ENCODE measurements around the gene IRF4. TPM values are rescaled to one million over a fixed set of nuclear protein-coding genes. Genes with fewer than 3 reads are reported as not detected.

The IRF4 gene
- polyA plus RNA-seq, 1 experiment: not detected

DNA sequence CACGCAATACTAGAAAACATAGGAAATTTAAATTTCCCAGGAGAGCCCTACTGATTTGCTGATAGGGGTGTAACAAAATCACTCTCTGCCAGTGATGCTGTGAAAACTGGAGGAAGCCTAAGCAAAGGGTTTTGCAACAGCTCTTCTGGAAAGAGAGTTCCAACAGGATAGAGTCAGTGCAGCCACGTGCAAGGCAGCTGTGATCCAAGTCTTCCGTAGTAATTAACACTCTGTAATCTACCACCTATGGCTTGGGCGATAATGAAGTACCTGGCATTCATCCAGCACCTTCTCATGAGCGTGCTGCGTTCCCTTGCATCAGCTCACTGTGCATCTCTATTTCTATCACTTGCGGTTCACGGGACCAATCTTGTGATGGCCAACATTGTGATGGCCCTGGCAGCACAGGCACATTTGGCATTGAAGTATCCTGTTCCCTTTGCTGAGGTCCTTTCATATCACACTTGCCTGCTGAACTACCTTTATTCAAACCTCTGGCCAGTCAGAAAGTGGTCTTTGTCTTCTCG is 48.2 kb downstream of the IRF4 start:
- no peak for DNase-seq (ENCODE audit: low read depth, low spot score)
- no peaks in the 10 kb centered on the region for H3K27me3 ChIP-seq (ENCODE audit: control insufficient read depth, insufficient read depth, low read length)
- ChIA-PET POLR2A (no interaction called here), CTCF (no interaction called here)
- H3K9me3 ChIP-seq (ENCODE audit: control insufficient read depth, insufficient read depth, low read length): peaks cover 8% of the 10 kb centered on the region
- no peak overlapping the region for H3K4me3 ChIP-seq (ENCODE audit: low read depth, low read length)
- TF ChIP-seq, protein P1, sequence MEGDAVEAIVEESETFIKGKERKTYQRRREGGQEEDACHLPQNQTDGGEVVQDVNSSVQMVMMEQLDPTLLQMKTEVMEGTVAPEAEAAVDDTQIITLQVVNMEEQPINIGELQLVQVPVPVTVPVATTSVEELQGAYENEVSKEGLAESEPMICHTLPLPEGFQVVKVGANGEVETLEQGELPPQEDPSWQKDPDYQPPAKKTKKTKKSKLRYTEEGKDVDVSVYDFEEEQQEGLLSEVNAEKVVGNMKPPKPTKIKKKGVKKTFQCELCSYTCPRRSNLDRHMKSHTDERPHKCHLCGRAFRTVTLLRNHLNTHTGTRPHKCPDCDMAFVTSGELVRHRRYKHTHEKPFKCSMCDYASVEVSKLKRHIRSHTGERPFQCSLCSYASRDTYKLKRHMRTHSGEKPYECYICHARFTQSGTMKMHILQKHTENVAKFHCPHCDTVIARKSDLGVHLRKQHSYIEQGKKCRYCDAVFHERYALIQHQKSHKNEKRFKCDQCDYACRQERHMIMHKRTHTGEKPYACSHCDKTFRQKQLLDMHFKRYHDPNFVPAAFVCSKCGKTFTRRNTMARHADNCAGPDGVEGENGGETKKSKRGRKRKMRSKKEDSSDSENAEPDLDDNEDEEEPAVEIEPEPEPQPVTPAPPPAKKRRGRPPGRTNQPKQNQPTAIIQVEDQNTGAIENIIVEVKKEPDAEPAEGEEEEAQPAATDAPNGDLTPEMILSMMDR (IDR thresholded peaks at IDR 0.05; ENCODE audit: low read depth, low read length): no peak
- H3K27ac ChIP-seq (ENCODE audit: low read depth, low read length): no peak overlapping the region

DNA sequence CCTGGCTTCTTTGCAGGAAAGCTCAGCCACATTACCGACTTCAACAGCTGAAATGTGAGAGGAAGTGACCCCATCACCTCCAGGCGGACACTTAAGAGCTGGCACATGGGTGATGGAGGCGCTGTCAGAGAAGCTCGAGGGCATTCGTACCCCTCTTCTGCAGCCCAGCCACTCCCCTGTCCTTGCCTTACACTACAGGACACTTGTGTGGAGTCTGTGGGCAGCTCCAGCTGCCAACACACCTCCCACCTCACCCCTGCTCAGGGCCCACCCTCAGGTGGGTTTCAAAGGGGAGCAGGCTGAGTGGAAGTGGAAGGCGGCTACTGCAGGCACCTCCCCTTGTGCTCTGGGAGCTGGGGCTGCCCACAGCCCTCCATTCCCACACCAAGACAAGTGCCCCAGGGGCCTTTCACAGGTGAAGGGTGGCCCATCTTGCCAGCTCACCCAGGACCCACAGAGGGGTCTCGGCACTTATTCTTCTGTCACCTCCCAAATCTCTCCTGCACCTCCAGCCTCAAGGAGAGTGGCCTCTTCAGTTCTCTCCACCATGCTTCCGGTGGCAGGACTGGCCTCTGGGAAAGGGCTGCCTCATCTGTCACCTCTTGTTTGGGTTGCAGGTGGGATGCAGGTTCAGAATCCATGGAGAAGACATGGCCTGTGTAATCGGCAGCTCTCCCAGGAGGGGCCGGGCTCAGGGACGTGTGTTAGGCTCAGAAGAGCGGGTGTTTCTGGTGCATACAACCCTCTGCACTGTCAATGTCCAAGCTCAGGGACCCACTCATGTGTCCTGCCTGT is 49.8 kb downstream of the IRF4 start:
- H3K27me3 ChIP-seq (ENCODE audit: control insufficient read depth, insufficient read depth, low read length): no peaks in the 10 kb centered on the region
- H3K27ac ChIP-seq (ENCODE audit: low read depth, low read length): no peak overlapping the region
- ChIA-PET CTCF (no interaction called here), POLR2A (no interaction called here)
- TF ChIP-seq, protein P1 (IDR thresholded peaks at IDR 0.05; ENCODE audit: low read depth, low read length): no peak
- no peak overlapping the region for H3K4me3 ChIP-seq (ENCODE audit: low read depth, low read length)
- DNase-seq (ENCODE audit: low read depth, low spot score): no peak
- H3K9me3 ChIP-seq (ENCODE audit: control insufficient read depth, insufficient read depth, low read length): no peaks in the 10 kb centered on the region; the same call in 1 of the 2 replicates

DNA sequence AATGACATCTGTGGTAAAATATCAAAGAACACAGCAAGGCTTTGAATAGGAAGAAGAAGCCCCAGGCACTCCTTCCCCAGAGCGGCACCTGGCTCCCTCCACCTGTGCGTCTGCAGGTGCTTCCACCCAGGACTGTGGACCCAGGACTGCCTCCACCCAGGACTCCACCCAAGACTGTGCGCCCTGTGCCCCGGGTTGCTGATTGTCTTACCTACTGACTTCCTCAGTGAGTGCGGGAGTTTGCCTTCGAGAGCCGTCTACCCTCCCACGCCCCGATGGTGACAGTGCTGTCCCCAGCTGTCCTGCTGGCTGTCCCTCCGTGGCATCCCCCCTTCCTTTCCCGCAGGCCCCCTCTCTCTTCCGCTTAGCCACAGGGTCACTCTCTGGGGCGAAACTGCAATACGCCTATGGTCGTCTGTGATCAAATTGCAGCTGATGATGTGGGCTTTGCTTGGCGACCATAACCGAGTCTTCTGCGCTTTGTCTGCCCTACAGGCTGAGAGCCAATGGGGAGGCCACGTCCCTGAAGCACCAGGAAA is 52.1 kb downstream of the IRF4 start:
- ChIA-PET CTCF (interaction anchor here (0.6 kb wide), 1 partner anchor 938 kb away, joined by 4 read pairs; no protein-coding TSS in a partner anchor), POLR2A (no interaction called here)
- Histone ChIP-seq H3K4me3 (ENCODE audit: low read depth, low read length) (no peak overlapping the region), H3K27me3 (ENCODE audit: control insufficient read depth, insufficient read depth, low read length) (peaks cover 2% of the 10 kb centered on the region), H3K27ac (ENCODE audit: low read depth, low read length) (no peak overlapping the region), H3K9me3 (ENCODE audit: control insufficient read depth, insufficient read depth, low read length) (peaks cover under 1% of the 10 kb centered on the region; the same call in 1 of the 2 replicates)
- no peak for DNase-seq (ENCODE audit: low read depth, low spot score)
- TF ChIP-seq, protein P1 (IDR thresholded peaks at IDR 0.05; ENCODE audit: low read depth, low read length): no peak

DNA sequence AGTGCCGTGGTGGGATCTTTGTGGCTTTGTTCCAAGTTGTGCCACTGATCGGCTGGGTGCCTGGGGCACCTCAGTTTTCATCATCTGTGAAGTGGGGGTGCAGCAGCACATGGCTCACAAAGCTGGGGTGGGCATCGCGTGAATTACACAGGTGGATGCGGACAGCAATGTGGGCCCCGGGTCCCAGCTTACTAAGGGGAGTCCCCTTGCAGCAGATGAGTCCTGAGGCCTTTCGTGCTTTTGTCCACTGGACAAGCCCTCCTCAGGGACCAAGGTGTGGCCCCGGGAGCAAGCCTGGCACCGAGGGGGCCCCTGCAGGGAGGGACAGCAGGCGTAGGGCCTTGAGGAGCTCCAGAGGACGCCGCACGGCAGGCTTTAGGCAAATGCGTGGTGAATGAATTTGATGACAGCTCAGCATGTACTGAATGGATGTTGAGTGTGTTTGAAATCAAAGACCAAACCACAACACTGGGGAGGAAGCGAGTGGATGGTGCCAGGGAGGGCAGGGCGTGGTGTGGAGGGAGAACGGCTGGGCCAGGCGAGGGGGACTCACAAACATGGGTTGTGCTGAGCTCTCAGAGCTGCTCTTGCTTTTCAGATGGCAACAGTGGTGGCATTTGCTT is 53.2 kb downstream of the IRF4 start:
- ChIA-PET CTCF (no interaction called here), POLR2A (no interaction called here)
- H3K4me3 ChIP-seq (ENCODE audit: low read depth, low read length): no peak overlapping the region
- DNase-seq (ENCODE audit: low read depth, low spot score): no peak
- H3K9me3 ChIP-seq (ENCODE audit: control insufficient read depth, insufficient read depth, low read length): peaks cover 12% of the 10 kb centered on the region; the same call in 1 of the 2 replicates
- peaks cover 2% of the 10 kb centered on the region for H3K27me3 ChIP-seq (ENCODE audit: control insufficient read depth, insufficient read depth, low read length)
- H3K27ac ChIP-seq (ENCODE audit: low read depth, low read length): no peak overlapping the region
- TF ChIP-seq, protein P1 (IDR thresholded peaks at IDR 0.05; ENCODE audit: low read depth, low read length): no peak
